GM12874 (cell line): Measurements from ENCODE around the gene NME2.

Experiments used
- TF ChIP-seq, protein P1 (sequence below): IDR thresholded peaks from 2 replicates; pipeline ENCODE4 v1.5.1; 2011; ENCODE audit warnings: low read depth, mild to moderate bottlenecking, control low read depth, low read length, moderate library complexity; ENCODE audit not compliant: insufficient read depth

The NME2 gene

DNA sequence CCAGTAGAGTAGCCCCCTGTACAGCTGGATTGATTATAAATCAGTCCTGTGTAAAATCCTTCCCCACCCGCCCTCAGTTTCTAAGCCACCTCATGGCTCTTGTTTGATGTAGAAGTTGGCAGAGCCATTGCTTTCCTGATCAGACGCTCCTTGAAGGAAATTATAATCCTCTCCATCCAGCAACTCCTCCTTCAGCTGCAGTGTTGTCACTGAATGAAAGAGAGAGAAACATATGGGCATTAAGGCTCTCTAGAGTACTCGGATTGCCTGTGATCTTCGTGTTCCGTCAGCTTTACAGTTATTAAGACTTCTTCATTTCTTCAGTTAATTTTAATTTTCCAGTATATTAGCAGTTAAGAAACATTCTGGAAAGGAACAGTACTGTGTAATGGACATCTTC is 14.3 kb downstream of the NME2 start:
- TF ChIP-seq, protein P1, sequence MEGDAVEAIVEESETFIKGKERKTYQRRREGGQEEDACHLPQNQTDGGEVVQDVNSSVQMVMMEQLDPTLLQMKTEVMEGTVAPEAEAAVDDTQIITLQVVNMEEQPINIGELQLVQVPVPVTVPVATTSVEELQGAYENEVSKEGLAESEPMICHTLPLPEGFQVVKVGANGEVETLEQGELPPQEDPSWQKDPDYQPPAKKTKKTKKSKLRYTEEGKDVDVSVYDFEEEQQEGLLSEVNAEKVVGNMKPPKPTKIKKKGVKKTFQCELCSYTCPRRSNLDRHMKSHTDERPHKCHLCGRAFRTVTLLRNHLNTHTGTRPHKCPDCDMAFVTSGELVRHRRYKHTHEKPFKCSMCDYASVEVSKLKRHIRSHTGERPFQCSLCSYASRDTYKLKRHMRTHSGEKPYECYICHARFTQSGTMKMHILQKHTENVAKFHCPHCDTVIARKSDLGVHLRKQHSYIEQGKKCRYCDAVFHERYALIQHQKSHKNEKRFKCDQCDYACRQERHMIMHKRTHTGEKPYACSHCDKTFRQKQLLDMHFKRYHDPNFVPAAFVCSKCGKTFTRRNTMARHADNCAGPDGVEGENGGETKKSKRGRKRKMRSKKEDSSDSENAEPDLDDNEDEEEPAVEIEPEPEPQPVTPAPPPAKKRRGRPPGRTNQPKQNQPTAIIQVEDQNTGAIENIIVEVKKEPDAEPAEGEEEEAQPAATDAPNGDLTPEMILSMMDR, result no peak

DNA sequence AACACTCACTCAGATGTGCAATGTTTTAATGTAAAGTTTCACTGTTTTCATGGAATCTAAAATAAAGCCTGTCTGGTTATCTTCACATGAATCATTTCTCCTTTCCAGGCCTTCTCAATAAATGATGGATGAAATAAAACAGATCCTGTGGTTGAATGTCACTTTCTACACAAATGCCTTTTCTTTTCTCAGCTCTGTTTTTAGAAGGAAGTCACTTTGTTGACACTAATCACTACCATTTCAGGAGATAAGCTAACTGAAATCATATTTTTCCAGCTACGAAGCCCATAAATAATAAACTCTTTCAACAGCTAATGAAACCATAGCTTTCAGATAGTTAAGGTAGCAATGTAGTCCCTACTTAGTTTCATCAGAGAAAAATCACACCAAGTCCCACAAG is 17.9 kb downstream of the NME2 start:
- TF ChIP-seq, protein P1, result no peak

DNA sequence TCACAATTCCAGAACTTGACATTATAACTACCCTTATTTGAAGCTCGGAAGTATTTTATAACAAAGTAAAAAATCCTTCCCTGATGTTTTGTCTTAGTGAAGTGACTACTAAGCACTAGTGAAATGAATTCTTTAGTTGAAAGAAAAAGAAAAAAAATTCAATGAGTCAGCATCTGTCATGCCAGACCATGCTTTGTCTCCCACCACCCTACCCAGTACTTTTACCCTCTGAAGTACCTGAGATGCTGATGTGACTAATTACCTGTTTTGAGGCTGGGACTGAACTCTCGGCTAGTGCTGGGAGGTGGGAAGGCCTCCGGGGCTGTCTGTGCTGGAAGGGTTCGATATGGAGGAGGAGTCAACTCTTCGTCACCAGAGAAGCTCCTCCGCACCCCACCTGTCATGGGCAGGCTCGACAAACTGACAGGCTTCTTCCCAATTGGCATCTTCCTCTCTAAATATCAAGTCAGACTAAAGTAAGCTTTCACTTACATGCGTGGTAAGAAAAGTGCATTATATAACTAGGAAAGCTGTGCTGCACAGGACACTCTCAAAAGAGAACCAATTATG is 19.6 kb downstream of the NME2 start:
- TF ChIP-seq, protein P1, result no peak

DNA sequence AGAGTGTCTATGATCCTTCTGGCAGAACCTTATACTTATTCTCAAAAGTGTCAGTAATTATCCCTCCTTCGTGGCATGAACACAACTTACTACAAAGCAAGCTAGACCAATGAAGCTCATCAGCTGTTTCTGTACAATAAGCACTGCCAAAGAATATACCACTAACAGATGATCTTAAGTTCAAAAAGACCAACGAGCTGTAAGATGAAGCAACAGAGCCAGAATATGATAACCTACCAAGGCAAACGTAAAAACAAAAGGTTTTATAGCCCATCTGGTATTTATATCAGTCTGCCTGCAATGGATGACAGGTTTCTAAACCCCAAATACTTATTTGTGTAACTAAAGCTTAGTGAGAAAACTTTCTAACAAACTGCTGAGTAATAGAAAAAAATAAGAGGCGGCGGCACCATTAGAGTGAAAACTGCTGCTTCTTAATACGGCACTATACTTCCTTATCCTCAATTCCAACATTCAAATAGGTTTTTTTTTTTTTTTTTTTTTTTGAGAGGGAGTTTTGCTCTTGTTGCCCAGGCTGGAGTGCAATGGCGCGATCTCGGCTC is 22.1 kb downstream of the NME2 start:
- TF ChIP-seq, protein P1, result no peak

DNA sequence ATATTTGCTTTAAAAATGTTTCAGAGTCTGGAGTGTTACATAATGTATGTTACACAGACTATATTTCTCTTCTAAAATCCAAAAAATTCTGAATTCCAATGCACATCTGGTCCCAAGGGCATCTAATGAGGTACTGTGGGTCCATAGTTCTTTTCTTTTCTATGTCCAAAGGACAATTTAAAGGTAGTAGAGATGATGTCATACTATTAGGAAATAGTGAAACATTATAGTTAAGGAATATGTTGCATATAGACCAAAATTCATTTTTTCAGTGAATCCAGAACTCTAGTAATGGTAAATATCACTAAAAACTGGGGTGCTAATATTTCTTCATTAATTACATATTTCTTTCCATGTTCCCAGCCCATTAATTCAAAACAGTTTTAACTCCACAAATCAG is 23.0 kb downstream of the NME2 start:
- TF ChIP-seq, protein P1, result no peak

DNA sequence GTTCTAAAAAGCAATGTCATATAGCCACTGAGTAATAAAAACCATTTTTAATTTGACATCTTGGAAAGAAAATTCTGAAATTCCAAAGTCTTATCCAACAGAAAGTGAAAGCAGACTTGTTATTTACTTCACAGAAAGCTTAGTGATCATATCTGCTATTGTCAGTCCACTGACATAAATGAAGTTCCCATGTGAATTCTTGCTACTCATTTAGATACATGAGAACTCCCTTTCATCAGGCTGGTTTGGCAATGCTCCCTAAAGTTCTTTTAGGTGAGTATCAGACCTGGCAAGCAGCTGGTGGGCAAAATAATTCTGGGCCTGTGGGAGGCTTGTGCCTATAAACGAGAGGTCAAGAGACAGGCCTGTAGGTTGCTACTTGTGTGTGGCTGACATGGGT is 23.4 kb downstream of the NME2 start:
- TF ChIP-seq, protein P1, result no peak

DNA sequence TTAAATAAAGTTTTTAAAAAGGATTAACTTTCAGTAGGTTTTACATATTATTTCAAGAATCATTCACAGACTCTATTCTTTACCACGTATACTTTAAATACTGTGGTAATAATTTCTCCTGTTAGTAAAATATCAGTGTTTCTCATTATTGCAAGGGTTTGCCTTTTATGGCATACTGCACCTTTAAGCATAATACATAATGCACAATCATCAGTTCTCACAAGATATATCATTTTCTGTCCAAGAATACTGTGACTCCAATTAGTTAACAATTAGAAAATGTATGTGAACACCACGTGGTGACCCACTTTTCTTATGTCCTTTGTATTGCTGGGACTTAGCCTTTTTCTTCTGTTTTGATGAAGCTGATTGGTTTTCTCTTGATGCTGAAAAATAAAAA is 25.7 kb downstream of the NME2 start:
- TF ChIP-seq, protein P1, result no peak
